Mesenchymal stem cell (in vitro differentiated cells and primary cell): ENCODE results near the gene FAM180B.
A peak's percentile ranks its signal among the peaks of the same experiment; 100 is the strongest.

ENCODE experiments used
- DNase-seq: peaks from one replicate; pipeline ENCODE4 v3.0.0-alpha.2; 2013
- H2AFZ ChIP-seq: one replicate; pipeline ENCODE4 v1.6.1; 2013; ENCODE audit warnings: low read depth, mild to moderate bottlenecking, control low read depth, inconsistent platforms, low read length, moderate library complexity
- H2AK5ac ChIP-seq: 2 replicates; pipeline ENCODE4 v1.6.1; 2013; ENCODE audit warnings: low read length, moderate library complexity, mild to moderate bottlenecking, inconsistent platforms; ENCODE audit not compliant: severe bottlenecking
- H2BK120ac ChIP-seq: one replicate; pipeline ENCODE4 v1.6.1; 2013; ENCODE audit warnings: low read depth, mild to moderate bottlenecking, inconsistent platforms, low read length, moderate library complexity
- H2BK12ac ChIP-seq, 2 experiments: one replicate each; pipeline ENCODE4 v1.6.1; 2013; ENCODE audit warnings: inconsistent platforms in 2 of 2, low read length in 2 of 2, mild to moderate bottlenecking in 2 of 2, moderate library complexity in 2 of 2, control low read depth in 1 of 2
- H2BK15ac ChIP-seq: one replicate; pipeline ENCODE4 v1.6.1; 2013; ENCODE audit warnings: mild to moderate bottlenecking, low read depth, inconsistent platforms; ENCODE audit not compliant: poor library complexity, severe bottlenecking
- H2BK5ac ChIP-seq: 2 replicates; pipeline ENCODE4 v1.6.1; 2013; ENCODE audit warnings: low read depth, mild to moderate bottlenecking, low read length, control low read depth, inconsistent platforms; ENCODE audit not compliant: poor library complexity, severe bottlenecking
- H3K14ac ChIP-seq, 2 experiments: one replicate each; pipeline ENCODE4 v1.6.1; 2013; ENCODE audit warnings: inconsistent platforms in 2 of 2, low read length in 2 of 2, control low read depth in 1 of 2, mild to moderate bottlenecking in 1 of 2, moderate library complexity in 1 of 2
- H3K18ac ChIP-seq, 2 experiments: one replicate each; pipeline ENCODE4 v1.6.1; 2013; ENCODE audit warnings: inconsistent platforms in 2 of 2, low read length in 2 of 2, control low read depth in 1 of 2, low read depth in 1 of 2, mild to moderate bottlenecking in 1 of 2
- H3K23ac ChIP-seq, 2 experiments: one replicate each; pipeline ENCODE4 v1.6.1; 2013; ENCODE audit warnings: inconsistent platforms in 2 of 2, low read length in 2 of 2, mild to moderate bottlenecking in 2 of 2, moderate library complexity in 2 of 2, control low read depth in 1 of 2
- H3K27ac ChIP-seq: 2 replicates; pipeline ENCODE4 v1.5.1; 2013; ENCODE audit warnings: mild to moderate bottlenecking, moderate library complexity, low read length, control low read depth, inconsistent platforms; ENCODE audit not compliant: poor library complexity, severe bottlenecking
- H3K27me3 ChIP-seq, 2 experiments: 2 replicates each; pipeline versions ENCODE4 v1.6.1 to v1.7.0; 2013; ENCODE audit warnings: low read length in 2 of 2, mild to moderate bottlenecking in 2 of 2, moderate library complexity in 2 of 2, control low read depth in 1 of 2, inconsistent platforms in 1 of 2; ENCODE audit not compliant: control insufficient read depth in 1 of 2, insufficient read depth in 1 of 2
- H3K36me3 ChIP-seq, 2 experiments: 2 replicates each; pipeline versions ENCODE4 v1.6.1 to v1.7.0; 2013; ENCODE audit warnings: low read length in 2 of 2, control low read depth in 1 of 2, inconsistent platforms in 1 of 2, low read depth in 1 of 2, mild to moderate bottlenecking in 1 of 2; ENCODE audit not compliant: insufficient read depth in 2 of 2, control insufficient read depth in 1 of 2
- H3K4ac ChIP-seq, 2 experiments: one replicate each; pipeline ENCODE4 v1.6.1; 2013; ENCODE audit warnings: inconsistent platforms in 2 of 2, low read length in 2 of 2, mild to moderate bottlenecking in 2 of 2, moderate library complexity in 2 of 2, control low read depth in 1 of 2, low read depth in 1 of 2
- H3K4me1 ChIP-seq: 2 replicates; pipeline ENCODE4 v1.6.1; 2013; ENCODE audit warnings: low read depth, low read length, control low read depth; ENCODE audit not compliant: control insufficient read depth, insufficient read depth
- H3K4me2 ChIP-seq: 2 replicates; pipeline ENCODE4 v1.6.1; 2013; ENCODE audit warnings: low read length, mild to moderate bottlenecking, inconsistent platforms; ENCODE audit not compliant: poor library complexity, severe bottlenecking
- H3K4me3 ChIP-seq, 2 experiments: 2 replicates each; pipeline versions ENCODE4 v1.5.1 to v1.7.0; 2013; ENCODE audit warnings: low read length in 2 of 2, mild to moderate bottlenecking in 2 of 2, control low read depth in 1 of 2, low read depth in 1 of 2; ENCODE audit not compliant: insufficient read depth in 1 of 2
- H3K79me1 ChIP-seq: replicated peaks from 2 replicates; pipeline ENCODE4 v1.6.1; 2013; ENCODE audit warnings: mild to moderate bottlenecking, control low read depth, low read length, inconsistent platforms; ENCODE audit not compliant: poor library complexity, severe bottlenecking
- H3K9ac ChIP-seq: 2 replicates; pipeline ENCODE4 v1.7.0; 2013; ENCODE audit warnings: mild to moderate bottlenecking, low read length, moderate library complexity
- H3K9me3 ChIP-seq: 2 replicates; pipeline ENCODE4 v1.7.0; 2013; ENCODE audit warnings: mild to moderate bottlenecking, low read length; ENCODE audit not compliant: control insufficient read depth
- H4K8ac ChIP-seq: one replicate; pipeline ENCODE4 v1.6.1; 2013; ENCODE audit warnings: inconsistent platforms, mild to moderate bottlenecking, low read length, moderate library complexity
- H4K91ac ChIP-seq: one replicate; pipeline ENCODE4 v1.6.1; 2013; ENCODE audit warnings: mild to moderate bottlenecking, low read length, inconsistent platforms
- WGBS: methylation state at CpG from one replicate; pipeline ENCODE4 v1.1.7; 2013; ENCODE audit warnings: mixed read lengths; 5-methylcytosine and 5-hydroxymethylcytosine counted together

The FAM180B gene

GRCh38 chr11:47615249-47615648 lies 28.8 kb downstream of the FAM180B start:
- Histone ChIP-seq H4K91ac (no peak overlapping the region), H2BK120ac (no peak overlapping the region), H3K27ac (no peak overlapping the region), H3K14ac (no peak overlapping the region), H3K79me1 (no peaks in the 10 kb centered on the region), H2AK5ac (no peak overlapping the region), H2BK5ac (no peak overlapping the region), H3K27me3 (no peaks in the 10 kb centered on the region), H4K8ac (no peak overlapping the region), H3K4me3 (no peak overlapping the region), H3K4me1 (peaks cover 2% of the 10 kb centered on the region), H2BK15ac (no peak overlapping the region), H2BK12ac (no peak overlapping the region), H3K9ac (no peak overlapping the region), H3K9me3 (no peaks in the 10 kb centered on the region), H2AFZ (no peak overlapping the region), H3K4me2 (no peak overlapping the region), H3K23ac (no peak overlapping the region), H3K4ac (no peak overlapping the region), H3K36me3 (peaks cover 16 to 59% of the 10 kb centered on the region in 2 experiments), H3K18ac (no peak overlapping the region)
- DNase-seq = no peak

- 85% methylated on average over 7 of the region's 10 CpGs for WGBS
- H3K14ac ChIP-seq = no peak overlapping the region
- DNase-seq = peak; percentile 85
- H2AFZ ChIP-seq = no peak overlapping the region
- no peaks in the 10 kb centered on the region for H3K9me3 ChIP-seq
- H2BK120ac ChIP-seq = no peak overlapping the region
- H2BK5ac ChIP-seq = no peak overlapping the region
- no peaks in the 10 kb centered on the region for H3K27me3 ChIP-seq
- no peaks in the 10 kb centered on the region for H3K79me1 ChIP-seq
- H3K27ac ChIP-seq = no peak overlapping the region
- no peak overlapping the region for H3K23ac ChIP-seq
- H3K4me3 ChIP-seq = no peak overlapping the region
- peaks cover 25 to 59% of the 10 kb centered on the region in 2 experiments for H3K36me3 ChIP-seq
- no peak overlapping the region for H3K4ac ChIP-seq
- H2AK5ac ChIP-seq = no peak overlapping the region
- H3K4me2 ChIP-seq = no peak overlapping the region
- H3K9ac ChIP-seq = peak overlapping the region; percentile 64
- no peak overlapping the region for H4K91ac ChIP-seq
- peaks cover 2% of the 10 kb centered on the region for H3K4me1 ChIP-seq
- H3K18ac ChIP-seq = no peak overlapping the region
- no peak overlapping the region for H2BK12ac ChIP-seq
- no peak overlapping the region for H2BK15ac ChIP-seq
- H4K8ac ChIP-seq = no peak overlapping the region
Measured at GRCh38 chr11:47616726-47617416, 30.4 kb downstream of the FAM180B start.

- H3K4me1 ChIP-seq = peaks cover 2% of the 10 kb centered on the region
- H3K4ac ChIP-seq = no peak overlapping the region
- H2AK5ac ChIP-seq = no peak overlapping the region
- H3K27ac ChIP-seq = no peak overlapping the region
- H2BK5ac ChIP-seq = no peak overlapping the region
- H3K27me3 ChIP-seq = no peaks in the 10 kb centered on the region
- H2AFZ ChIP-seq = no peak overlapping the region
- no peak overlapping the region for H2BK15ac ChIP-seq
- peak overlapping the region; percentile 64 for H3K9ac ChIP-seq
- H4K91ac ChIP-seq = no peak overlapping the region
- no peak overlapping the region for H4K8ac ChIP-seq
- peaks cover 26 to 63% of the 10 kb centered on the region in 2 experiments for H3K36me3 ChIP-seq
- peak; percentile 79 for DNase-seq
- no peak overlapping the region for H3K4me3 ChIP-seq
- H2BK120ac ChIP-seq = no peak overlapping the region
- no peak overlapping the region for H3K18ac ChIP-seq
- no peak overlapping the region for H3K14ac ChIP-seq
- H3K79me1 ChIP-seq = no peaks in the 10 kb centered on the region
- no peak overlapping the region for H3K23ac ChIP-seq
- H2BK12ac ChIP-seq = no peak overlapping the region
- 46% methylated on average over 2 of the region's 3 CpGs for WGBS
- no peaks in the 10 kb centered on the region for H3K9me3 ChIP-seq
- H3K4me2 ChIP-seq = no peak overlapping the region
Measured at GRCh38 chr11:47617417-47617809, 30.9 kb downstream of the FAM180B start.

GRCh38 chr11:47620836-47621378 lies 34.4 kb downstream of the FAM180B start:
- Histone ChIP-seq H3K36me3 (peaks cover 47 to 85% of the 10 kb centered on the region in 2 experiments), H2BK120ac (no peak overlapping the region), H3K27ac (no peak overlapping the region), H3K4me2 (no peak overlapping the region), H2AFZ (no peak overlapping the region), H2AK5ac (no peak overlapping the region), H3K4ac (no peak overlapping the region), H3K23ac (no peak overlapping the region), H3K27me3 (no peaks in the 10 kb centered on the region), H3K4me3 (no peak overlapping the region), H2BK15ac (no peak overlapping the region), H4K8ac (no peak overlapping the region), H3K14ac (no peak overlapping the region), H3K79me1 (peaks cover 7% of the 10 kb centered on the region), H3K9ac (no peak overlapping the region), H3K18ac (no peak overlapping the region), H3K4me1 (peaks cover 2% of the 10 kb centered on the region), H3K9me3 (no peaks in the 10 kb centered on the region), H2BK5ac (no peak overlapping the region), H4K91ac (no peak overlapping the region), H2BK12ac (no peak overlapping the region)
- WGBS = 88% methylated on average over 2 of the region's 2 CpGs
- DNase-seq = no peak
